ENCODE measurements around the gene ERBIN. TPM values are rescaled to one million over a fixed set of nuclear protein-coding genes. Genes with fewer than 3 reads are reported as not detected.
"Not testable (repeated sequence)": the region's sequence is repeated elsewhere in the genome, so short reads cannot be mapped to it uniquely, and the experiment has no call there.

The ERBIN gene
- total RNA-seq: 41.2 and 61.4 TPM in 2 replicates

GRCh38 chr5:65926276-65926783 is at the start of gene ERBIN:
ERBIN (plus strand) TSS chr5:65926575; CDS start chr5:65992719, 66,144 bp downstream.
- peak; percentile 64 for DNase-seq (ENCODE audit: extremely low read depth, low read depth, low spot score)

GRCh38 chr5:65876970-65877369 is 49.4 kb upstream of the ERBIN start:
- DNase-seq (ENCODE audit: extremely low read depth, low read depth, low spot score): no peak

DNA sequence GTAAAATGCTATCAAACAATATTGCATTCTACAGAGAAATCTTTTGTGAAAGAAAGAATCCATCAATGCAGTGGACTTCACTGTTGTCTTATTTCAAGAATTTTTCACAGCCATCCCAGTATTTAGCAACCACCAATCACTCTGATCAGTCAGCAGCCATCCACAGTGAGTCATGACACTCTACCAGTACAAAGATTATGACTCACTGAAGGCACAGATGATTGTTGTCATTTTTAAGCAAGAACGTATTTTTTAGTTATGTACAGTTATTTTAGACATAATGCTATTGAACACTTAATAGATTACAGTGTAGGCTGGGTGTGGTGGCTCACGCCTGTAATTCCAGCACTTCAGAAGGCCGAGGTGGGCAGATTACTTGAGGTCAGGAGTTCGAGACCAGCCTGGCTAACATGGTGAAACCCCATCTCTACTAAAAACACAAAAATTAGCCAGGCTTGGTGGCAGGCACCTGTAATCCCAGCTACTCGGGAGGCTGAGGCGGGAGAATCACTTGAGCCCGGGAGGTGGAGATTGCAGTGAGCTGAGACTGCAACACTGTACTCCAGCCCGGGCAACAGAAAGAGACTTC is 46.6 kb upstream of the ERBIN start:
- DNase-seq (ENCODE audit: extremely low read depth, low read depth, low spot score): not testable (repeated sequence)

- DNase-seq (ENCODE audit: extremely low read depth, low read depth, low spot score): no peak
Observed at GRCh38 chr5:65880496-65881072, 45.8 kb upstream of the ERBIN start.

GRCh38 chr5:65882278-65882677 is 44.1 kb upstream of the ERBIN start:
- no peak for DNase-seq (ENCODE audit: extremely low read depth, low read depth, low spot score)

GRCh38 chr5:65883461-65883860 is 42.9 kb upstream of the ERBIN start:
- no peak for DNase-seq (ENCODE audit: extremely low read depth, low read depth, low spot score)

DNA sequence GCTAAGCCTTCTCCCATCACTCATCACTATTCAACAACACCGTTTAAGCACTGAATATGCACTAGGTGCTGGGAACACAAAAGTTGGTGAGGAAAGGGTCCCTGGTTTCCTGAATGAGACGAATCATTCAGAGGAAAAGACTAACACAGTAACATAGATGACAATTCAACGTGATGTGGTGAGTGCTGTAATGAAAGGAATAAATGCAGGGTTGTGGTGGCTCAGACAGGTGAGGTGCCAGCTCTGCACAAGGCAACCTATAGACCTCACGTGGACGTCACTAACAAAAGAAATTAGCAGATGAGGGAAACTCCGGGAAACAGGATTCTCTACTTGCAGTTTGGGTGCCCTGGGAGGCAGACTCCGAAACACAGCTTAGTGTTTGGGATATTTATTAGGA is 40.0 kb upstream of the ERBIN start:
- no peak for DNase-seq (ENCODE audit: extremely low read depth, low read depth, low spot score)

DNA sequence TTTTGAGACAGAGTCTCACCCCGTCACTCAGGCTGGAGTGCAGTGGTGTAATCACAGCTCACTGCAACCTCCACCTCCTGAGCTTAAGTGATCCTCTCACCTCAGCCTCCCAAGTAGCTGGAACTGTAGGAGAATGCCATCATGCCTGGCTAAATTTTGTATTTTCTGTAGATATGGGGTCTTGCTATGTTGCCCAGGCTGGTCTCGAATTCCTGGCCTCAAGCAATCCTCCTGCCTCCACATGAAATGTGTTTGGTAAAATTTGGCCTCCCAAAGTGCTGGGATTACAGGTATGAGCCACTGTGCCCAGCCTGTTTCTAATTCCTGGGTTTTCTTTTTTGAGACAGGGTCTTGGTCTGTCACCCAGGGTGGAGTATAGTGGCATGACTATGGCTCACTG is 34.4 kb upstream of the ERBIN start:
- not testable (repeated sequence) for DNase-seq (ENCODE audit: extremely low read depth, low read depth, low spot score)

DNA sequence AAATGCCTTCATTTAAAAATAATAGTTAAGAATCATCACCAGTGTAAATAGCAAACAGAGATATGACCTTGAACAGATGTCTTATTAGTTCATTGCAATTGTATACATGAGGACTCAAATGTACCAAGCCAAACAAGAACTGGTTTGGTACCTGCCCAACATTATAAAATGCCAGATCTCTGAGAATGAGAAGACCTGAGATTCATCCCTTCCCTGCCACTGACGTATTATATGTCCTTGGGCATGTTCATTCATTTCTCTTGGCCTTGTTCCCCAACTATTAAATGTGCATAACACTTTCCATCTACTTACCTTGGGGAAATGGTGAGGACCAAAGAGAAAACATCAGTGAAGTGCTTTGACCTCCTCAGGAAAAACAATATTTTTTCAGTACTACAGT is 33.6 kb upstream of the ERBIN start:
- DNase-seq (ENCODE audit: extremely low read depth, low read depth, low spot score): no peak

GRCh38 chr5:65893749-65894430 is 32.5 kb upstream of the ERBIN start:
- no peak for DNase-seq (ENCODE audit: extremely low read depth, low read depth, low spot score)

GRCh38 chr5:65895891-65896290 is 30.5 kb upstream of the ERBIN start:
- DNase-seq (ENCODE audit: extremely low read depth, low read depth, low spot score): no peak

GRCh38 chr5:65900746-65901145 is 25.6 kb upstream of the ERBIN start:
- DNase-seq (ENCODE audit: extremely low read depth, low read depth, low spot score): no peak

DNA sequence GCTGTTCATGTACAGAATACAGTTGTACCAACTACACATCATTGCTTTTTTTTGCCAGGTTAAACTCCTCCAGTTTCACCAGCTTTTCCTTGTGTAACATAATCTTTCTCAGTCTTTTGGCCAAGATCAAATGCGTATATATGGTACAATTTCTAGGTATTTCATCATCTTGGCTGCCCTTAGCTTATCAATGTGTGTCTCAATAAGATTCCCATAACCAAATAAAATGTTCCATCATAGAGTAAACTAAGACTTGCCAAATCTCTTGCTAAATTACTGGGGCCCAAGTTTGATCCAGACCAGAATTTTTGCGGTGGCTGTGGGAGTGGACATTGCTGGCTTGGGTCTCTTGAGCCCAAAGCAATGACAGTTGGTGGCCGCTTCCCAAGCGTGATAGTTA is 24.3 kb upstream of the ERBIN start:
- DNase-seq (ENCODE audit: extremely low read depth, low read depth, low spot score): no peak

- DNase-seq (ENCODE audit: extremely low read depth, low read depth, low spot score): no peak
Observed at GRCh38 chr5:65903581-65903980, 22.8 kb upstream of the ERBIN start.

- DNase-seq (ENCODE audit: extremely low read depth, low read depth, low spot score): no peak
Observed at GRCh38 chr5:65906256-65906655, 20.1 kb upstream of the ERBIN start.

DNA sequence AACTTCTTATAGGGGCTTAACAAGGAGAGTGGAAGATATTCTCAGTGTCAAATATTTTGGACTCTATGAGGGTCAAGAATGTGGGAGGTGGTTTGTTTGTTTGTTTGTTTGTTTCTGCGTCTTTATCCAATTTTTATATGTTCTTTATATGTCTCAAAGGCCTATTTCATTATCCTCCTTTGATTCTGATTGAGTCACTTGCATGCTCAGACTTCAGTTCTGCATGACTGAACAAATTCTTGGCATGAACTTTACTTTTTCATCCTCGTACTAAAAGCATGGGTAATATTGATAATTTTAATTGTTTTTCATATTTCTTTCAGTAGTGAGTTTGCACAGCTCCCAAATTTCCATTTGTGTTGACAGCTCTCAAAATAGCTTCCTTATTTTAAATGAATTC is 19.2 kb upstream of the ERBIN start:
- DNase-seq (ENCODE audit: extremely low read depth, low read depth, low spot score): no peak

GRCh38 chr5:65910711-65911110 is 15.7 kb upstream of the ERBIN start:
- no peak for DNase-seq (ENCODE audit: extremely low read depth, low read depth, low spot score)

DNA sequence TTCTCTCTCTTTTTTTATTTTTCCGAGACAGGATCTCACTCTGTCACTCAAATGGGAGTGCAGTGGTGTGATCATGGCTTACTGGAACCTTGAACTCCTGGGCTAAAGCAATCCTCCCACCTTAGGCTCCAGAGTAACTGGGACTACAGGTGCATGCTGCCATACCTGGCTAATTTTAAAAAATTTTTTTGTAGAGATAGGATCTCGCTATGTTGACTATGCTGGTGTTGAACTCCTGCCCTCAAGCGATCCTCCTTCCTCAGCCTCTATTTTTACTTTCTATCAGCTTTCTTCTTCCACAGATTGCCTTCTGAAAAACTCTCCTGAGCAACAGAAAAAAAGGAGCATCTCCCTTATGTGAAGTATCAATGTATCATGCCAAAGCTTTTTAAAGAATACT is 14.1 kb upstream of the ERBIN start:
- DNase-seq (ENCODE audit: extremely low read depth, low read depth, low spot score): no peak

DNA sequence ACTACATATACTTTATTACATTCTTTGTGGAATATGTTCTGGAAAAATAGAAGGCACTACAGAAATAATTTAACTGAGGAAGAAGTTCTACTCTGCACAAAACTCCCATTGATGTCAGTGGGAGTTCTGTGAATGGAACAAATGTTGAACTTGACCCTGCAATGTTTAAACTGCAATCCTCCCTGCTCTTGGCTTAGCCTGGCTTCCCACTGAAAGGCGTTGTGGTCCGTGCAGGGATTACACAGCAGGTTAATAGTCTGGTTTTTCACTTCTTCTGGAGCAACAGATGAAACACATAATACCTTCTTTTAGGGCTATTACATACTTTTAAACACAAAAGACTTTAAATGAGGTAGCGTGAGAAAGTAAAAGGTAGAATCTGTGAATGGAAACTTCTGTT is 12.9 kb upstream of the ERBIN start:
- DNase-seq (ENCODE audit: extremely low read depth, low read depth, low spot score): no peak

GRCh38 chr5:65914641-65915196 is 11.7 kb upstream of the ERBIN start:
- no peak for DNase-seq (ENCODE audit: extremely low read depth, low read depth, low spot score)

- DNase-seq (ENCODE audit: extremely low read depth, low read depth, low spot score): not testable (repeated sequence)
Observed at GRCh38 chr5:65915661-65916060, 10.7 kb upstream of the ERBIN start.

- no peak for DNase-seq (ENCODE audit: extremely low read depth, low read depth, low spot score)
Observed at GRCh38 chr5:65916066-65916465, 10.3 kb upstream of the ERBIN start.

Measured in glomerular endothelial cell (primary cell).